HCT116 (cell line): ENCODE results near the gene ACOT7. TPM values are rescaled to one million over a fixed set of nuclear protein-coding genes. Genes with fewer than 3 reads are reported as not detected.
"Not testable (repeated sequence)": the region's sequence is repeated elsewhere in the genome, so short reads cannot be mapped to it uniquely, and the experiment has no call there.

Source experiments
- ATAC-seq: fragments of 200-7000 bp; cut with Tn5 transposase; 2 replicates; pipeline ENCODE4 v1.9.1; 2020; ENCODE audit warnings: mild to moderate bottlenecking, moderate library complexity
- BruUV-seq: library from RNA; stranded (reverse); fragments of 400-500 nt; replicated peaks from 2 replicates; lab custom pipeline; 2021; lab: Mats Ljungman, UMichigan
- CTCF ChIA-PET: fragments of 300-600 bp; sonication (Branson Sonifier 250); formaldehyde crosslinking; loops from one replicate; lab custom pipeline; 2021; ENCODE audit warnings: antibody characterized with exemption; lab: Charles Lee
- POLR2A ChIA-PET: fragments of 300-600, 350-600 bp; sonication (Branson Sonifier 250); formaldehyde crosslinking; loops from one replicate; lab custom pipeline; 2021; ENCODE audit warnings: antibody characterized with exemption; lab: Charles Lee
- RAD21 ChIA-PET, 2 experiments: fragments of 300-600 bp; sonication (Branson Sonifier 250); formaldehyde crosslinking; loops; one replicate each; lab custom pipeline; 2023; ENCODE audit warnings: low total read pairs in 2 of 2; ENCODE audit not compliant: uncharacterized antibody in 2 of 2, unreplicated experiment in 2 of 2, low non-redundant PET in 1 of 2; lab: Charles Lee
- DNase-seq: peaks from one replicate; pipeline ENCODE4 v3.0.0-alpha.2; 2010; ENCODE audit warnings: low read depth, low spot score
- H2AFZ ChIP-seq: fragments of 200-600 bp; shearing (Covaris generic), sonication (generic); 2 replicates; pipeline ENCODE4 v1.6.1; 2017; ENCODE audit warnings: low read depth, mixed run types, mixed read lengths, antibody characterized with exemption, low read length; ENCODE audit not compliant: poor library complexity, severe bottlenecking
- H3K27ac ChIP-seq: 2 replicates; pipeline ENCODE4 v1.5.1; 2012; ENCODE audit warnings: low read depth, low read length
- H3K27me3 ChIP-seq: fragments of 200-600 bp; sonication (generic); 2 replicates; pipeline ENCODE4 v1.6.1; 2016; ENCODE audit warnings: mixed run types, low read length, mixed read lengths; ENCODE audit not compliant: insufficient read depth
- H3K36me3 ChIP-seq, 2 experiments: fragments of 200-500 bp in 1 of 2; fragments of 200-600 bp in 1 of 2; sonication (Bioruptor generic) in 1 of 2; sonication (generic) in 1 of 2; 2 replicates each; pipeline versions ENCODE4 v1.5.1 to v1.6.1; 2014 to 2016; ENCODE audit warnings: low read length in 2 of 2, inconsistent platforms in 1 of 2, mixed read lengths in 1 of 2, mixed run types in 1 of 2; ENCODE audit not compliant: insufficient read depth in 2 of 2, control insufficient read depth in 1 of 2
- H3K4me1 ChIP-seq, 2 experiments: fragments of 200-600 bp in 1 of 2; sonication (generic) in 1 of 2; 2 replicates each; pipeline versions ENCODE4 v1.5.1 to v1.6.1; 2012 to 2017; ENCODE audit warnings: low read length in 2 of 2, inconsistent platforms in 1 of 2, mild to moderate bottlenecking in 1 of 2, mixed read lengths in 1 of 2, mixed run types in 1 of 2, moderate library complexity in 1 of 2; ENCODE audit not compliant: insufficient read depth in 2 of 2, control insufficient read depth in 1 of 2
- H3K4me2 ChIP-seq: fragments of 200-600 bp; sonication (generic); 2 replicates; pipeline ENCODE4 v1.6.1; 2017; ENCODE audit warnings: mixed run types, low read length, mixed read lengths
- H3K4me3 ChIP-seq, 2 experiments: fragments of 200-600 bp in 1 of 2; sonication (generic) in 1 of 2; replicated peaks in 1 of 2; 2 replicates each; pipeline ENCODE4 v1.5.1; 2011 to 2016; ENCODE audit warnings: low read length in 2 of 2, control low read depth in 1 of 2, low read depth in 1 of 2, mild to moderate bottlenecking in 1 of 2, mixed read lengths in 1 of 2, mixed run types in 1 of 2
- H3K79me2 ChIP-seq: fragments of 200-600 bp; sonication (generic); 2 replicates; pipeline ENCODE4 v1.6.1; 2017; ENCODE audit warnings: mild to moderate bottlenecking, mixed run types, low read length, moderate library complexity, mixed read lengths; ENCODE audit not compliant: insufficient read depth
- H3K9ac ChIP-seq: fragments of 200-600 bp; sonication (generic); 2 replicates; pipeline ENCODE4 v1.6.1; 2016; ENCODE audit warnings: low read length, mixed read lengths
- H3K9me2 ChIP-seq: fragments of 200-600 bp; sonication (generic), shearing (Covaris generic); 2 replicates; pipeline ENCODE4 v1.6.1; 2017; ENCODE audit warnings: mixed run types, mild to moderate bottlenecking, moderate library complexity; ENCODE audit not compliant: insufficient read depth
- H3K9me3 ChIP-seq, 2 experiments: fragments of 200-500 bp in 1 of 2; fragments of 200-600 bp in 1 of 2; sonication (Bioruptor generic) in 1 of 2; sonication (generic) in 1 of 2; 2 replicates each; pipeline ENCODE4 v1.6.1; 2014 to 2017; ENCODE audit warnings: low read length in 2 of 2, mixed read lengths in 2 of 2, inconsistent platforms in 1 of 2, low read depth in 1 of 2, mild to moderate bottlenecking in 1 of 2, mixed run types in 1 of 2, moderate library complexity in 1 of 2; ENCODE audit not compliant: control insufficient read depth in 1 of 2, insufficient read depth in 1 of 2
- H4K20me1 ChIP-seq: fragments of 200-600 bp; sonication (generic), shearing (Covaris generic); 2 replicates; pipeline ENCODE4 v1.6.1; 2017; ENCODE audit warnings: mixed run types, mild to moderate bottlenecking, moderate library complexity; ENCODE audit not compliant: insufficient read depth
- CBX3 ChIP-seq: IDR thresholded peaks from 2 replicates; pipeline ENCODE4 v1.6.1; 2012; ENCODE audit warnings: low read depth
- EGR1 ChIP-seq: IDR thresholded peaks from 2 replicates; pipeline ENCODE4 v1.6.1; 2012; ENCODE audit warnings: low read depth
- EZH2 ChIP-seq: fragments of 200-600 bp; sonication (generic); IDR thresholded peaks from 2 replicates; pipeline ENCODE4 v1.6.1; 2017; ENCODE audit warnings: antibody characterized with exemption, mixed run types
- FOSL1 ChIP-seq: IDR thresholded peaks from 2 replicates; pipeline ENCODE4 v1.6.1; 2012; ENCODE audit warnings: low read depth
- MAX ChIP-seq: IDR thresholded peaks from 2 replicates; pipeline ENCODE4 v1.6.1; 2012
- POLR2AphosphoS5 ChIP-seq: IDR thresholded peaks from 2 replicates; pipeline ENCODE4 v1.6.1; 2011; ENCODE audit warnings: mild to moderate bottlenecking, low read depth, low read length, moderate library complexity
- RAD21 ChIP-seq: IDR thresholded peaks from 2 replicates; pipeline ENCODE4 v1.6.1; 2012; ENCODE audit warnings: low read depth, mild to moderate bottlenecking
- SP1 ChIP-seq: IDR thresholded peaks from 2 replicates; pipeline ENCODE4 v1.6.1; 2012; ENCODE audit warnings: low read depth
- TCF7L2 ChIP-seq: IDR thresholded peaks from 2 replicates; pipeline ENCODE4 v1.7.0; 2011; ENCODE audit warnings: borderline replicate concordance, inconsistent platforms; ENCODE audit not compliant: insufficient read depth, insufficient read length; ENCODE audit errors: extremely low read depth
- ZFX ChIP-seq: fragments of 450-650 bp; IDR thresholded peaks from 2 replicates; pipeline ENCODE4 v1.6.1; 2017
- ZNF274 ChIP-seq: fragments of 200-500 bp; sonication (Bioruptor generic); IDR thresholded peaks from 2 replicates; pipeline ENCODE4 v1.6.1; 2014; ENCODE audit warnings: mild to moderate bottlenecking, low read depth, low read length, inconsistent platforms
- intact Hi-C: fragments of 100-400 bp; cut with micrococcal nuclease; formaldehyde crosslinking; loops from 2 replicates; pipeline ENCODE4 v1.10.0; 2022
- total RNA-seq: library from RNA; stranded (reverse); gene quantifications from one replicate; pipeline ENCODE4 v1.2.1, GENCODE V29; 2021; ENCODE audit not compliant: unreplicated experiment

ACOT7 gene
- total RNA-seq, 1 experiment from 2014 or later = 162 TPM

DNA sequence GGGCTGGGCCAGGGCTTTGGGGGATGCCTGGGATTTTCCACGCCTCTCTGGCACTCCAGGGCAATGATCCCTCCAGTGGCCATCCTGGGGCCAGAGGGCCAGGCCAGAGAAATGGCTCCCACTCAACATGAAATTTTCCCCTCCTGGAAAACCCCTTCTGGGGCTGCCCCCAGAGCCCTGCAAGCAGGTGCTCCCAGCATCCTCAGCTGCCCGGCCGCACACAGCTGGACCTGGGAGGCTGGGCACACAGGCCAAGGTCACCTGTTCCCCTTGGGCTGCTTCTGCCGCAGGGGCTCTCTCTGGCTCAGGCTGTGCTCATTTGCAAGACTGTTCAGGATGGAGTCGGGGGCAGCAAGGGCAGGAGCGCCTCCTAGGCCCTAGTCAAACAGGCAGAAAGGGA is 34.9 kb upstream of the ACOT7 start:
- H3K27ac ChIP-seq = peak overlapping the region; percentile 81; the same call in 1 of the 2 replicates

DNA sequence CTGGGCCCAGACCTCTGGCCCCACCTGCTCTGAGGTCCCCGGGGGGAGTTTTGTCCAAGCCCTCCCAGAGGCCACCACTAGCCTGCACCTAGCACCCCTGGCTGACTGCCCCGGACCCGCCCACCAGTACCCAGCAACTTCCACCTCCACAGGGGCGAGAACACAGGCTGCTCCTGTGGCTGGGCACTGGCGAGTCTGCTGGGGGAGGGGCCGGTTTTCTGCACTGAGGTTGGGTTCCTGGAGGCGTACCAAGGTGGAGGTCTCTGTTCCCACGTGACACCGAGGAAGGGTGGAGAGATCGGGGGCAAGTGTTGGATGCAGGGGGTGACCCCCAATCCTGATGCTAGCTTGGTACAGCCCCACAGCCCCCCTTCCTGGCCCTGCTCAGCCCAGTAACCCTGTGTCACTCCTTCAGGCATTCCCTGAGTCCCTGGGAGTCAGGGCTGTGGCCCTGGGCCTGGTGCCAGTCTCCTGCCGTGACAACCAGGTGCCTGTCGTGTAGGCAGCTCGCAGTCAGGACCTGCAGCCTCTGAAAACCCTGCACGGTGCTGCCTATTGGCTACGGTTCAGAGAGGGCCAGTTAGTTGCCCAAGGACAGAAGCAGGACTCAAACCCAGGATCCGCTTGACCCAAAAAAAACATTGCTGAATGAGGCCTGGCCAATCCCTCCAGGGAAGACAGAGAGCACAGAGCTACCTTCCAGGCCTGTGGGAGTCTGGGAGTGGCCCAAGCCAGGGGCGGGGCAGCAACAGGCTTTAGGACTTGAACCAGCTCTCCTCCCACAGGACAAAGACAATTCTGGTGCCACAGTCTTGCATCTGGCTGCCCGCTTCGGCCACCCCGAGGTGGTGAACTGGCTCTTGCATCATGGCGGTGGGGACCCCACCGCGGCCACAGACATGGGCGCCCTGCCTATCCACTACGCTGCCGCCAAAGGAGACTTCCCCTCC is 34.1 kb upstream of the ACOT7 start:
- Histone ChIP-seq H4K20me1 (no peaks in the 10 kb centered on the region), H3K4me1 (peaks cover 41 to 63% of the 10 kb centered on the region in 2 experiments), H3K27me3 (no peaks in the 10 kb centered on the region), H3K27ac (peak overlapping the region; percentile 81), H3K4me3 (peak overlapping the region in 1 of 2 experiments; percentile 30; a peak in 2 of 4 replicates), H3K9me3 (no peaks in the 10 kb centered on the region), H2AFZ (no peak overlapping the region), H3K4me2 (peak overlapping the region; percentile 83), H3K9me2 (no peaks in the 10 kb centered on the region), H3K36me3 (no peaks in the 10 kb centered on the region), H3K79me2 (peaks cover 11% of the 10 kb centered on the region; the same call in 1 of the 2 replicates), H3K9ac (peak overlapping the region; percentile 73)
- ATAC-seq = peak; percentile 40
- RAD21 ChIA-PET = no interaction called here
- intact Hi-C loops = no loop called here
- TF ChIP-seq ZFX = no peak
- no peak for TF ChIP-seq POLR2AphosphoS5
- TF ChIP-seq SP1 = no peak
- TF ChIP-seq ZNF274 = no peak
- no peak for TF ChIP-seq RAD21
- no peak for TF ChIP-seq EGR1
- TF ChIP-seq EZH2 = no peak
- TF ChIP-seq FOSL1 = no peak
- TF ChIP-seq MAX = no peak
- TF ChIP-seq CBX3 = no peak
- no peak for TF ChIP-seq TCF7L2
- BruUV-seq = no TSS peak
- POLR2A ChIA-PET = interaction anchor here (0.9 to 1.0 kb wide), 2 partner anchors 11 to 12 kb away, joined by 3 to 5 read pairs; no protein-coding TSS in a partner anchor
- no peak for DNase-seq
- CTCF ChIA-PET = interaction anchor here (1.2 to 2.7 kb wide), 3 partner anchors 10 to 21 kb away, joined by 3 to 19 read pairs (median 4); no protein-coding TSS in a partner anchor

More for the DNA sequence above, 34.9 kb upstream of the ACOT7 start:
- H3K36me3 ChIP-seq, H4K20me1 ChIP-seq, H3K4me3 ChIP-seq, intact Hi-C loops, H3K9me3 ChIP-seq, DNase-seq, H3K4me2 ChIP-seq, RAD21 ChIA-PET, H3K27me3 ChIP-seq, H2AFZ ChIP-seq, ATAC-seq, H3K9ac ChIP-seq, BruUV-seq, H3K9me2 ChIP-seq: not testable (repeated sequence)
- H3K79me2 ChIP-seq = peaks cover 11% of the 10 kb centered on the region; the same call in 1 of the 2 replicates
- POLR2A ChIA-PET = interaction anchor here (0.9 kb wide), 1 partner anchor 10 kb away, joined by 3 read pairs; no protein-coding TSS in a partner anchor
- peaks cover 36 to 56% of the 10 kb centered on the region in 2 experiments for H3K4me1 ChIP-seq
- CTCF ChIA-PET = interaction anchor here (1.2 to 2.7 kb wide), 3 partner anchors 10 to 20 kb away, joined by 3 to 19 read pairs (median 4); no protein-coding TSS in a partner anchor
